SH-SY5Y (cell line): ENCODE data around the gene FLT3LG.

Experiments
- GATA2 ChIP-seq: IDR thresholded peaks from 2 replicates; pipeline ENCODE4 v1.6.1; 2011; ENCODE audit warnings: mild to moderate bottlenecking, low read depth, low read length
- GATA3 ChIP-seq: IDR thresholded peaks from 2 replicates; pipeline ENCODE4 v1.6.1; 2011; ENCODE audit warnings: low read depth, mild to moderate bottlenecking, low read length, moderate library complexity

GRCh38 chr19:49442354-49442753 is 31.7 kb upstream of the FLT3LG start:
- TF ChIP-seq GATA2, result no peak
- no peak for TF ChIP-seq GATA3
